HepG2 (cell line): ENCODE results near the gene METTL5. TPM values are rescaled to one million over a fixed set of nuclear protein-coding genes. Genes with fewer than 3 reads are reported as not detected.
"Not testable (repeated sequence)": the region's sequence is repeated elsewhere in the genome, so short reads cannot be mapped to it uniquely, and the experiment has no call there.

ENCODE experiments used
- ATAC-seq: fragments of 200-7000 bp; cut with Tn5 transposase; 3 replicates; pipeline ENCODE4 v1.9.1; 2020; ENCODE audit warnings: mild to moderate bottlenecking, moderate library complexity
- BruUV-seq: library from RNA; stranded (reverse); fragments of 400-500 nt; replicated peaks from 2 replicates; lab custom pipeline; 2021; lab: Mats Ljungman, UMichigan
- CTCF ChIA-PET: fragments of 300-600 bp; formaldehyde crosslinking; extraction: SDS; loops from one replicate; lab custom pipeline; 2021; ENCODE audit warnings: low total read pairs, inconsistent platforms, low intra/inter-chr PET ratio; lab: Yijun Ruan, JAX
- POLR2A ChIA-PET: fragments of 350-600 bp; sonication (Branson Sonifier 250); formaldehyde crosslinking; loops from one replicate; lab custom pipeline; 2020; ENCODE audit warnings: antibody characterized with exemption, inconsistent platforms; lab: Yijun Ruan, JAX
- DNase-seq: peaks from one replicate; pipeline ENCODE4 v3.0.0-alpha.2; 2015; ENCODE audit warnings: low spot score
- FAIRE-seq: peaks from 3 replicates; lab custom pipeline; 2011; peaks lifted over from hg19 to GRCh38; lab: Jason Lieb, UNC
- H2AFZ ChIP-seq: one replicate; pipeline ENCODE4 v1.6.1; 2011; ENCODE audit warnings: low read length, inconsistent platforms
- H3K27ac ChIP-seq: fragments of 300-600 bp; 3 replicates; pipeline ENCODE4 v1.8.0; 2011; ENCODE audit warnings: mixed run types, mild to moderate bottlenecking, mixed read lengths, low read length, inconsistent platforms; ENCODE audit not compliant: insufficient read depth; ENCODE audit errors: extremely low read length
- H3K27me3 ChIP-seq, 2 experiments: fragments of 200-600 bp in 1 of 2; 2 replicates in 1 of 2; 3 replicates in 1 of 2; pipeline versions ENCODE4 v1.6.0 to v1.8.0; 2011; ENCODE audit warnings: low read length in 2 of 2, mild to moderate bottlenecking in 2 of 2, moderate library complexity in 2 of 2, inconsistent platforms in 1 of 2; ENCODE audit not compliant: insufficient read depth in 2 of 2, control insufficient read depth in 1 of 2
- H3K36me3 ChIP-seq, 2 experiments: fragments of 200-600 bp in 1 of 2; replicated peaks in 1 of 2; 2 replicates in 1 of 2; 3 replicates in 1 of 2; pipeline versions ENCODE4 v1.5.1 to v1.8.0; 2011; ENCODE audit warnings: low read length in 2 of 2, inconsistent platforms in 1 of 2; ENCODE audit not compliant: insufficient read depth in 2 of 2, control insufficient read depth in 1 of 2
- H3K4me1 ChIP-seq: 2 replicates; pipeline ENCODE4 v1.5.1; 2012; ENCODE audit warnings: low read length, inconsistent platforms; ENCODE audit not compliant: insufficient read depth
- H3K4me2 ChIP-seq: 2 replicates; pipeline ENCODE4 v1.6.0; 2011; ENCODE audit warnings: low read depth, low read length, inconsistent platforms
- H3K4me3 ChIP-seq, 3 experiments: fragments of 200-600 bp in 1 of 3; sonication (generic), shearing (Covaris generic) in 1 of 3; replicated peaks in 1 of 3; 2 replicates each; pipeline ENCODE4 v1.5.1; 2011 to 2016; ENCODE audit warnings: low read length in 3 of 3, inconsistent platforms in 2 of 3, low read depth in 2 of 3, mild to moderate bottlenecking in 2 of 3, control low read depth in 1 of 3, mixed read lengths in 1 of 3; ENCODE audit not compliant: insufficient read depth in 1 of 3
- H3K79me2 ChIP-seq: one replicate; pipeline ENCODE4 v1.6.1; 2011; ENCODE audit warnings: low read length, inconsistent platforms; ENCODE audit not compliant: insufficient read depth
- H3K9ac ChIP-seq: 2 replicates; pipeline ENCODE4 v1.6.0; 2011; ENCODE audit warnings: mild to moderate bottlenecking, low read depth, low read length, inconsistent platforms; ENCODE audit not compliant: insufficient read depth
- H3K9me3 ChIP-seq: 2 replicates; pipeline ENCODE4 v1.5.1; 2012; ENCODE audit warnings: mild to moderate bottlenecking, low read length
- H4K20me1 ChIP-seq: 2 replicates; pipeline ENCODE4 v1.6.0; 2011; ENCODE audit warnings: inconsistent platforms, mild to moderate bottlenecking, low read length, moderate library complexity; ENCODE audit not compliant: insufficient read depth
- KDM5A ChIP-seq: fragments of 200-600 bp; sonication (generic); IDR thresholded peaks from 2 replicates; pipeline ENCODE4 v1.7.0; 2018; ENCODE audit warnings: antibody characterized with exemption, mild to moderate bottlenecking, low read length, borderline replicate concordance
- KLF11 ChIP-seq: IDR thresholded peaks from 2 replicates; pipeline ENCODE4 v1.6.1; 2016; ENCODE audit warnings: missing compliant biosample characterization
- MAFK ChIP-seq, 2 experiments: IDR thresholded peaks in 1 of 2; conservative IDR thresholded peaks in 1 of 2; 2 replicates each; pipeline ENCODE4 v1.6.1; 2011; ENCODE audit warnings: improper control_type of control experiment in 2 of 2, low read length in 2 of 2
- ZEB1 ChIP-seq: IDR thresholded peaks from 2 replicates; pipeline ENCODE4 v1.6.1; 2012; ENCODE audit warnings: mild to moderate bottlenecking, low read depth, inconsistent platforms; ENCODE audit not compliant: insufficient replicate concordance
- ZNF138 ChIP-seq: sonication (generic); formaldehyde crosslinking; IDR thresholded peaks from 2 replicates; pipeline ENCODE4 v1.5.0; 2020; ENCODE audit warnings: mild to moderate bottlenecking, low read depth, missing genetic modification reagents
- ZNF749 ChIP-seq: sonication (generic); formaldehyde crosslinking; IDR thresholded peaks from 2 replicates; pipeline ENCODE4 v1.8.0; 2022; ENCODE audit warnings: mild to moderate bottlenecking, missing genetic modification reagents, moderate library complexity, borderline replicate concordance
- WGBS: methylation state at CpG from one replicate; pipeline ENCODE4 v1.1.6; 2017; ENCODE audit warnings: low lambda C conversion rate; 5-methylcytosine and 5-hydroxymethylcytosine counted together
- in situ Hi-C: cut with HindIII; loops from 2 replicates; pipeline ENCODE4 v1.10.0; 2017; ENCODE audit warnings: low pct_unique_long_range_greater_than_20kb; ENCODE audit not compliant: extremely low pct_ligation_motif_present
- intact Hi-C: fragments of 100-400 bp; cut with micrococcal nuclease; formaldehyde crosslinking; loops from one replicate; pipeline ENCODE4 v1.10.0; 2022; ENCODE audit not compliant: unreplicated experiment
- polyA plus RNA-seq, 8 experiments: library from polyadenylated mRNA; depleted of rRNA in 3 of 8; stranded (reverse) in 7 of 8; unstranded in 1 of 8; fragments of >200 nt; fragmentation: Illumina TruSeq in 4 of 8; extraction: Trizol in 4 of 8; gene quantifications; 2 replicates each; pipeline versions ENCODE4 v1.2.1 to v1.2.3, GENCODE V29; 2011 to 2016; ENCODE audit warnings: low read depth in 4 of 8, missing spikeins in 1 of 8, mixed read lengths in 1 of 8; ENCODE audit not compliant: insufficient read depth in 1 of 8
- total RNA-seq, 5 experiments: library from RNA; depleted of rRNA; stranded (reverse); fragments of >200 nt; fragmentation: Illumina TruSeq; extraction: Trizol; gene quantifications; 2 replicates each; pipeline ENCODE4 v1.2.3, GENCODE V29; 2016; ENCODE audit warnings: low read depth in 1 of 5
- TF ChIP-seq, protein P1 (sequence below): sonication (generic); formaldehyde crosslinking; IDR thresholded peaks from 2 replicates; pipeline ENCODE4 v1.8.1; 2023; ENCODE audit warnings: mild to moderate bottlenecking, missing genetic modification reagents

The METTL5 gene
- total and polyA plus RNA-seq, 2 of the 13 experiments (the other 11 are each of a cell fraction or from before 2014, with no cell fraction given) = 50.7 to 95.1 TPM

DNA sequence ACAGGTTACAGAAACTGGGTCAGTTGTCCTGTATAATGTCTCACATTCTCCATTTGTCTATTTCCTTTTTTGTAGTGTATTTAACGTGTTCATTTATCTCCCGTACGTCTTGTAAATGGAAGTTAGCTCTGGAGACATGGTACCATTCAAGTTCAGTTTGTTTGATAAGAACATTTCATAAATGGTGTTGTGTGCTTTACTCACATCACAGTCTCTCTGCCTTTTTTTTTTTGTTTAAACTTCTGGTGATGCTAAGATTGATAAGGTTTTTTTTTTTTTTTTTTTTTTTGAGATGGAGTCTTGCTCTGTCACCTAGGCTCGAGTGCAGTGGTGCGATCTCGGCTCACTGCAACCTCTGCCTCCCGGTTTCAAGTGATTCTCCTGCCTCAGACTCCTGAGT lies 44.2 kb upstream of the METTL5 start (continued):
- TF ChIP-seq, protein P1, sequence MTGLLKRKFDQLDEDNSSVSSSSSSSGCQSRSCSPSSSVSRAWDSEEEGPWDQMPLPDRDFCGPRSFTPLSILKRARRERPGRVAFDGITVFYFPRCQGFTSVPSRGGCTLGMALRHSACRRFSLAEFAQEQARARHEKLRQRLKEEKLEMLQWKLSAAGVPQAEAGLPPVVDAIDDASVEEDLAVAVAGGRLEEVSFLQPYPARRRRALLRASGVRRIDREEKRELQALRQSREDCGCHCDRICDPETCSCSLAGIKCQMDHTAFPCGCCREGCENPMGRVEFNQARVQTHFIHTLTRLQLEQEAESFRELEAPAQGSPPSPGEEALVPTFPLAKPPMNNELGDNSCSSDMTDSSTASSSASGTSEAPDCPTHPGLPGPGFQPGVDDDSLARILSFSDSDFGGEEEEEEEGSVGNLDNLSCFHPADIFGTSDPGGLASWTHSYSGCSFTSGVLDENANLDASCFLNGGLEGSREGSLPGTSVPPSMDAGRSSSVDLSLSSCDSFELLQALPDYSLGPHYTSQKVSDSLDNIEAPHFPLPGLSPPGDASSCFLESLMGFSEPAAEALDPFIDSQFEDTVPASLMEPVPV (CRISPR knock-in tag) = no peak
- TF ChIP-seq KLF11 (CRISPR knock-in tag) = no peak
- TF ChIP-seq KDM5A = no peak

DNA sequence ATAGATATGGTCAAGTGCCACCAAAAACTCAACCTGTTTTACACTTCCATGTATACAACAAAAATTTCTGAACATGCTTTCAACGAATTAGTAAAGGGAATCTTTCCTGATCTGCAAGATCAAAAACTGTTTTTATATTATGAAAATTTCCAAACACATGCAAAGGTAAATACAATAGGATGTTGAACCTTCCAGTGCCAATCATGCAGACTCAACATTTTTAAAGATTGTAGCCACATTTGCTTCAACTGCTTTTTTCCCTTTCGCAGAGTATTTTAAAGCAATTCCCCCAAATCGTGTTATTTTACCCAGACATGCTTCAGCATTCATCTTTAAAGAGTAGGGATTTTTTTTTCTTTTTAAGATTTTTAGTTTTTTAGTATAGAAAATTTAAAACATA lies 42.9 kb upstream of the METTL5 start:
- in situ Hi-C loops (no loop called here), intact Hi-C loops (no loop called here)
- Histone ChIP-seq H3K27ac (no peak overlapping the region), H3K9ac (no peak overlapping the region), H3K4me3 (no peak overlapping the region), H3K36me3 (no peaks in the 10 kb centered on the region), H3K4me2 (no peak overlapping the region), H3K27me3 (no peaks in the 10 kb centered on the region), H3K79me2 (peaks cover 50% of the 10 kb centered on the region), H2AFZ (no peak overlapping the region), H4K20me1 (no peaks in the 10 kb centered on the region), H3K4me1 (no peaks in the 10 kb centered on the region), H3K9me3 (no peaks in the 10 kb centered on the region)
- DNase-seq (no peak), FAIRE-seq (no peak), ATAC-seq (no peak)
- no TSS peak for BruUV-seq
- POLR2A ChIA-PET = no interaction called here
- TF ChIP-seq ZNF749 (CRISPR knock-in tag) (no peak), ZEB1 (no peak), MAFK (conservative IDR thresholded peaks at IDR 0.05 in 1 of 2, IDR thresholded peaks at IDR 0.05 in 1 of 2; ENCODE audit: low read length in 2 of 2) (0 out of 4 replicates have a peak, but pooled peaks of 1 of the 2 experiments have one; percentile 20), ZNF138 (CRISPR knock-in tag) (no peak)
- 84% methylated on average over 3 of the region's 3 CpGs for WGBS
- CTCF ChIA-PET = no interaction called here

DNA sequence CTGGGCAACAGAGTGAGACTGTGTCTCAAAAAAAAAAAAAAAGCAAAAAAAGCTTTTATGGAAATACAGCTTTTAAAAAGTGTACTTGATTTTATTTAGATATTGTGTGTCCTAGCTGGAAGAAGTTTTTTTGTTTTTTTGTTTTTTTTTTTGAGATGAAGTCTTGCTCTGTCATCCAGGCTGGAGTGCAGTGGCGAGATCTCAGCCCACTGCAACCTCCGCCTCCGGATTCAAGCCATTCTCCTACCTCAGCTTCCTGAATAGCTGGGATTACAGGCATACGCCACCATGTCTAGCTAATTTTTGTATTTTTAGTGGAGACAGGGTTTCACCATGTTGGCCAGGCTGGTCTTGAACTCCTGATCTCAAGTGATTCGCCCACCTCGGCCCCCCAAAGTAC lies 41.5 kb upstream of the METTL5 start:
- H3K9ac ChIP-seq, H3K27ac ChIP-seq, H3K4me2 ChIP-seq, H3K4me1 ChIP-seq, intact Hi-C loops, POLR2A ChIA-PET, BruUV-seq, H2AFZ ChIP-seq, H3K27me3 ChIP-seq, H3K9me3 ChIP-seq, FAIRE-seq, H3K4me3 ChIP-seq, H3K36me3 ChIP-seq, CTCF ChIA-PET, ATAC-seq, DNase-seq, H4K20me1 ChIP-seq, in situ Hi-C loops: not testable (repeated sequence)
- WGBS = 98% methylated on average over 6 of the region's 6 CpGs
- peaks cover 58% of the 10 kb centered on the region for H3K79me2 ChIP-seq
